ENCODE data around the gene PAFAH1B2. TPM values are rescaled to one million over a fixed set of nuclear protein-coding genes. Genes with fewer than 3 reads are reported as not detected.

PAFAH1B2 gene
- total and polyA plus RNA-seq, 7 experiments from 2014 or later: 13.6 to 62.0 (median 53.6) TPM

DNA sequence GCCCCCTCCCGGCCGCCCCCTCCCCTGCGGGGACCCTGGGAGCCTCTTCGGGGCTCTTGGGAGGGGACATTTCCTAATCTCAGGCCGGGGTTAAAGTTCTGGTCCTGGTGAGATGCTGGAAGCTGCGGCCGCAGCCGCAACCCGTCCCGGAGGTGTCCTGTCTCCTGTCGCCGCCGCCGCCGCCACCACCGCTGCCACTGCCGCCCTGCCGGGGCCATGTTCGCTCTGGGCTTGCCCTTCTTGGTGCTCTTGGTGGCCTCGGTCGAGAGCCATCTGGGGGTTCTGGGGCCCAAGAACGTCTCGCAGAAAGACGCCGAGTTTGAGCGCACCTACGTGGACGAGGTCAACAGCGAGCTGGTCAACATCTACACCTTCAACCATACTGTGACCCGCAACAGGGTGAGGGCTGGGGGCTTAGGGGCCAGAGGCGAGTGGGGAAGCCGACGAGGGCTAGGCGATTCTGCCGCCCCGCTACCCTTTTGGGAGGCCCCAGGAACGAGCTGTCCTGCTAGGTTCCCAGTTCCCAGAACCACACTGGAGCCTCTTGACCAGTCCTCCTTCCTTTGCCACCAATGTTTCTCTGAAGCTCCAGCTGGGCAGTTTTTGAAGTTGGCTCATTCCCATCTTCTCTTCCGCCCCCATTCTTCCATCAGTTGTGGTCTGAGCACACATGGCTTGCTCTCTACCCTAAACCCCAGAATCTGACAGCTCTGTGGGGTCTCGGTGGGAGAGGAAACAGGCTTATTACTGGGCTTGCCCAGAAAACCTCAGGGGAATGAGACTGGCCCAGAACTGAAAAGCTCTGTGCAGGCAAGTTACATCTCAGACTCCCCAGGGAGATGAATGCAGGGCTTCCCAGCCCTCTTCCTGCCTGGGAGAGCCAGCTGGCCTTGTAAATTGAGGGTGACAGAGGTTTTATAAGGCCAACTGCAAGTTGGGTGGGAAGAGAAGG is 35.2 kb downstream of the PAFAH1B2 start:
- Histone ChIP-seq H3K27me3 (ENCODE audit: control insufficient read depth in 2 of 2, insufficient read depth in 2 of 2, low read length in 2 of 2) (no peaks in the 10 kb centered on the region), H3K36me3 (ENCODE audit: control insufficient read depth in 2 of 3, insufficient read depth in 3 of 3, low read length in 3 of 3) (peaks cover 0 to 11% (median 0%) of the 10 kb centered on the region in 3 experiments), H3K27ac (ENCODE audit: low read depth, low read length) (peak overlapping the region; percentile 85), H3K9me3 (ENCODE audit: control insufficient read depth in 2 of 3, low read length in 3 of 3) (no peaks in the 10 kb centered on the region), H3K4me3 (ENCODE audit: low read length) (peak overlapping the region; percentile 87), H3K4me1 (ENCODE audit: control insufficient read depth in 2 of 2, insufficient read depth in 2 of 2, low read length in 2 of 2) (peaks cover 12 to 26% of the 10 kb centered on the region in 2 donors)
- Mint-ChIP-seq H3K36me3 (peaks cover 0 to 2% (median 0%) of the 10 kb centered on the region in 5 donors), H3K9me3 (no peaks in the 10 kb centered on the region), H3K27me3 (no peaks in the 10 kb centered on the region), H3K27ac (peak overlapping the region; percentile 88 to 98 (median 95)), H3K4me3 (peak overlapping the region; percentile 92 to 98 (median 94)), H3K4me1 (peaks cover 26 to 36% (median 30%) of the 10 kb centered on the region in 7 donors)
- POLR2A ChIA-PET: interaction anchor here (0.7 to 4.7 kb wide), 15 partner anchors 8 to 407 kb away, joined by 3 to 42 read pairs (median 3); partner anchors contain the start of genes BUD13, CEP164, PAFAH1B2 and PCSK7
- DNase-seq (peak in 8 of 9 donors; percentile 14 to 57 (median 44)), ATAC-seq (peak; percentile 59)
- CTCF ChIA-PET: interaction anchor here (1.1 to 2.1 kb wide), 5 partner anchors 10 to 388 kb away, joined by 3 to 20 read pairs (median 4); partner anchors contain the start of gene APOA5
- intact Hi-C loops (cut with micrococcal nuclease): loop anchor here (1.0 to 10.0 kb wide), 6 partner anchors 17 to 407 kb away; partner anchors contain the start of genes BUD13 (in 1 of the 2), CEP164 (in 1 of the 2) and PAFAH1B2 (in 1 of the 2)

GRCh38 chr11:117180020-117180419 is 35.9 kb downstream of the PAFAH1B2 start:
- peak overlapping the region; percentile 88 to 98 (median 95) for H3K27ac Mint-ChIP-seq
- Histone ChIP-seq H3K27me3 (ENCODE audit: control insufficient read depth in 2 of 2, insufficient read depth in 2 of 2, low read length in 2 of 2) (no peaks in the 10 kb centered on the region), H3K4me1 (ENCODE audit: control insufficient read depth in 2 of 2, insufficient read depth in 2 of 2, low read length in 2 of 2) (peaks cover 12 to 26% of the 10 kb centered on the region in 2 donors), H3K4me3 (ENCODE audit: low read length) (peak overlapping the region; percentile 87), H3K36me3 (ENCODE audit: control insufficient read depth in 2 of 3, insufficient read depth in 3 of 3, low read length in 3 of 3) (peaks cover 0 to 11% (median 0%) of the 10 kb centered on the region in 3 experiments), H3K27ac (ENCODE audit: low read depth, low read length) (peak overlapping the region; percentile 85), H3K9me3 (ENCODE audit: control insufficient read depth in 2 of 3, low read length in 3 of 3) (no peaks in the 10 kb centered on the region)
- POLR2A ChIA-PET: interaction anchor here (0.6 to 4.7 kb wide), 10 partner anchors 9 to 392 kb away, joined by 3 to 42 read pairs (median 4); partner anchors contain the start of genes CEP164, PAFAH1B2, PCSK7 and RNF214
- DNase-seq (peak in 1 of 9 donors; percentile 19), ATAC-seq (no peak)
- peak overlapping the region; percentile 92 to 98 (median 94) for H3K4me3 Mint-ChIP-seq
- CTCF ChIA-PET: interaction anchor here (1.2 to 2.1 kb wide), 3 partner anchors 10 to 46 kb away, joined by 3 to 20 read pairs (median 4); no protein-coding TSS in a partner anchor
- H3K4me1 Mint-ChIP-seq: peaks cover 26 to 36% (median 30%) of the 10 kb centered on the region in 7 donors
- no peaks in the 10 kb centered on the region for H3K9me3 Mint-ChIP-seq
- H3K27me3 Mint-ChIP-seq: no peaks in the 10 kb centered on the region
- peaks cover 0 to 2% (median 0%) of the 10 kb centered on the region in 5 donors for H3K36me3 Mint-ChIP-seq
- intact Hi-C loops (cut with micrococcal nuclease): loop anchor here in 1 of 2 donors (2.0 kb wide), 1 partner anchor 147 kb away; the partner anchor contains the start of gene CEP164

- H3K4me1 ChIP-seq (ENCODE audit: control insufficient read depth in 2 of 2, insufficient read depth in 2 of 2, low read length in 2 of 2): peaks cover 12 to 26% of the 10 kb centered on the region in 2 donors
- H3K27ac ChIP-seq (ENCODE audit: low read depth, low read length): peak overlapping the region; percentile 6
- H3K4me3 ChIP-seq (ENCODE audit: low read length): peak overlapping the region; percentile 24
- ATAC-seq (peak; percentile 68), DNase-seq (peak in 8 of 9 donors; percentile 33 to 61 (median 54))
- Mint-ChIP-seq H3K27ac (peak overlapping the region; percentile 60 to 98 (median 88)), H3K27me3 (no peaks in the 10 kb centered on the region), H3K4me3 (peak overlapping the region; percentile 62 to 97 (median 93)), H3K36me3 (peaks cover 0 to 2% (median 0%) of the 10 kb centered on the region in 5 donors), H3K4me1 (peaks cover 26 to 36% (median 30%) of the 10 kb centered on the region in 7 donors), H3K9me3 (no peaks in the 10 kb centered on the region)
- no peaks in the 10 kb centered on the region for H3K9me3 ChIP-seq (ENCODE audit: control insufficient read depth in 2 of 3, low read length in 3 of 3)
- peaks cover 0 to 11% (median 0%) of the 10 kb centered on the region in 3 experiments for H3K36me3 ChIP-seq (ENCODE audit: control insufficient read depth in 2 of 3, insufficient read depth in 3 of 3, low read length in 3 of 3)
- H3K27me3 ChIP-seq (ENCODE audit: control insufficient read depth in 2 of 2, insufficient read depth in 2 of 2, low read length in 2 of 2): no peaks in the 10 kb centered on the region
- ChIA-PET POLR2A (interaction anchor here (0.6 to 4.7 kb wide), 5 partner anchors 36 to 345 kb away, joined by 3 to 42 read pairs (median 11); partner anchors contain the start of genes CEP164, PAFAH1B2, PCSK7 and RNF214), CTCF (interaction anchor here (0.6 to 2.1 kb wide), 7 partner anchors 23 to 1333 kb away, joined by 3 to 20 read pairs (median 3); no protein-coding TSS in a partner anchor)
- intact Hi-C loops (cut with micrococcal nuclease): loop anchor here in 1 of 2 donors (1.0 to 2.0 kb wide), 2 partner anchors 45 to 146 kb away; partner anchors contain the start of gene CEP164
Measured at GRCh38 chr11:117180661-117181585, 36.8 kb downstream of the PAFAH1B2 start.

- CTCF ChIA-PET: interaction anchor here (1.5 kb wide), 1 partner anchor 45 kb away, joined by 4 read pairs; no protein-coding TSS in a partner anchor
- peak overlapping the region in 2 of 9 donors; percentile 59 to 88 for H3K27ac Mint-ChIP-seq
- peak in 1 of 9 donors; percentile 16 for DNase-seq
Measured at GRCh38 chr11:117181586-117182550, 37.8 kb downstream of the PAFAH1B2 start.

DNA sequence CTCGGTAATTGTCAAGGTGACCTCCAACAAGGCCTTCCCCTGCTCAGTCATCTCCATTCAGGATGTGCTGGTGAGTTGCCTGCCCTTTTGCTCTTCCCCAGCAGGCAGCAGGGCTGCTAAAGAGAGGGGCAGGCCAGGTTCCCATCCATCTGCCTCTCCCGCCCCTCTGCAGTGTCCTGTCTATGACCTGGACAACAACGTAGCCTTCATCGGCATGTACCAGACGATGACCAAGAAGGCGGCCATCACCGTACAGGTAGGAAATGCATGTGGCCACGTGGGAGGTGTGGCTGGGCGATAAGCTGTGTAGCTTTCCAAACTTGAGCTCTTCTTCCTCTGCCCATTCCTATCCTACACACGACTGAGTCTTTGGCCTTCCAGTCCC is 38.5 kb downstream of the PAFAH1B2 start:
- Mint-ChIP-seq H3K4me3 (no peak overlapping the region), H3K9me3 (no peaks in the 10 kb centered on the region), H3K4me1 (peaks cover 26 to 43% (median 30%) of the 10 kb centered on the region in 7 donors), H3K36me3 (peaks cover 0 to 4% (median 0%) of the 10 kb centered on the region in 5 donors), H3K27ac (peak overlapping the region in 2 of 9 donors; percentile 23 to 28), H3K27me3 (no peaks in the 10 kb centered on the region)
- Histone ChIP-seq H3K27me3 (ENCODE audit: control insufficient read depth in 2 of 2, insufficient read depth in 2 of 2, low read length in 2 of 2) (no peaks in the 10 kb centered on the region), H3K9me3 (ENCODE audit: control insufficient read depth in 2 of 3, low read length in 3 of 3) (no peaks in the 10 kb centered on the region), H3K36me3 (ENCODE audit: control insufficient read depth in 2 of 3, insufficient read depth in 3 of 3, low read length in 3 of 3) (peaks cover 0 to 26% (median 0%) of the 10 kb centered on the region in 3 experiments), H3K4me1 (ENCODE audit: control insufficient read depth in 2 of 2, insufficient read depth in 2 of 2, low read length in 2 of 2) (peaks cover 12 to 26% of the 10 kb centered on the region in 2 donors), H3K27ac (ENCODE audit: low read depth, low read length) (no peak overlapping the region), H3K4me3 (ENCODE audit: low read length) (no peak overlapping the region)
- intact Hi-C loops (cut with micrococcal nuclease): no loop called here
- ATAC-seq: no peak
- peak in 1 of 9 donors; percentile 11 for DNase-seq
- CTCF ChIA-PET: interaction anchor here (1.5 kb wide), 1 partner anchor 44 kb away, joined by 4 read pairs; no protein-coding TSS in a partner anchor
- POLR2A ChIA-PET: no interaction called here

More at GRCh38 chr11:117181586-117182550, 37.8 kb downstream of the PAFAH1B2 start:
- H3K27ac ChIP-seq (ENCODE audit: low read depth, low read length): no peak overlapping the region
- POLR2A ChIA-PET: interaction anchor here (4.6 to 4.7 kb wide), 2 partner anchors 37 to 49 kb away, joined by 37 to 42 read pairs; partner anchors contain the start of genes PAFAH1B2, PCSK7 and RNF214
- Mint-ChIP-seq H3K4me3 (peak overlapping the region in 1 of 10 donors; percentile 20), H3K27me3 (no peaks in the 10 kb centered on the region), H3K4me1 (peaks cover 26 to 38% (median 30%) of the 10 kb centered on the region in 7 donors), H3K9me3 (no peaks in the 10 kb centered on the region), H3K36me3 (peaks cover 0 to 4% (median 0%) of the 10 kb centered on the region in 5 donors)
- H3K36me3 ChIP-seq (ENCODE audit: control insufficient read depth in 2 of 3, insufficient read depth in 3 of 3, low read length in 3 of 3): peaks cover 0 to 19% (median 0%) of the 10 kb centered on the region in 3 experiments
- H3K27me3 ChIP-seq (ENCODE audit: control insufficient read depth in 2 of 2, insufficient read depth in 2 of 2, low read length in 2 of 2): no peaks in the 10 kb centered on the region
- peaks cover 12 to 26% of the 10 kb centered on the region in 2 donors for H3K4me1 ChIP-seq (ENCODE audit: control insufficient read depth in 2 of 2, insufficient read depth in 2 of 2, low read length in 2 of 2)
- intact Hi-C loops (cut with micrococcal nuclease): loop anchor here in 1 of 2 donors (1.0 to 2.0 kb wide), 2 partner anchors 44 to 145 kb away; partner anchors contain the start of gene CEP164
- no peak overlapping the region for H3K4me3 ChIP-seq (ENCODE audit: low read length)
- H3K9me3 ChIP-seq (ENCODE audit: control insufficient read depth in 2 of 3, low read length in 3 of 3): no peaks in the 10 kb centered on the region
- ATAC-seq: no peak

All from naive thymus-derived CD4-positive, alpha-beta T cell (primary cell).